CD4-positive, alpha-beta memory T cell (primary cell): Measurements from ENCODE around the gene MKNK2. TPM values are rescaled to one million over a fixed set of nuclear protein-coding genes. Genes with fewer than 3 reads are reported as not detected.

ENCODE experiments used
- CTCF ChIA-PET: fragments of 350-600 bp; sonication (Branson Sonifier 250); formaldehyde crosslinking; loops from one replicate; lab custom pipeline; 2021; ENCODE audit warnings: inconsistent platforms; ENCODE audit not compliant: partially characterized antibody; lab: Charles Lee
- POLR2A ChIA-PET: fragments of 350-600 bp; sonication (Branson Sonifier 250); formaldehyde crosslinking; loops from one replicate; lab custom pipeline; 2021; ENCODE audit not compliant: partially characterized antibody; lab: Charles Lee
- DNase-seq, 5 donors: peaks; one replicate each; pipeline versions ENCODE4 v3.0.0 to v3.0.0-alpha.2; 2020 to 2022; ENCODE audit warnings: mixed read lengths in 1 of 5
- H3K27ac ChIP-seq: one replicate; pipeline ENCODE4 v1.7.0; 2013; ENCODE audit warnings: low read depth, low read length
- H3K27me3 ChIP-seq: 2 replicates; pipeline ENCODE4 v1.7.0; 2013; ENCODE audit warnings: mild to moderate bottlenecking, low read length, moderate library complexity; ENCODE audit not compliant: insufficient read depth
- H3K36me3 ChIP-seq: 2 replicates; pipeline ENCODE4 v1.7.0; 2013; ENCODE audit warnings: mild to moderate bottlenecking, low read length, moderate library complexity; ENCODE audit not compliant: insufficient read depth
- H3K4me1 ChIP-seq: 2 replicates; pipeline ENCODE4 v1.7.0; 2013; ENCODE audit warnings: mild to moderate bottlenecking, low read length, moderate library complexity; ENCODE audit not compliant: insufficient read depth
- H3K4me3 ChIP-seq, 2 donors: one replicate each; pipeline ENCODE4 v1.7.0; 2013; ENCODE audit warnings: low read length in 2 of 2, mild to moderate bottlenecking in 1 of 2
- H3K9me3 ChIP-seq, 2 donors: one replicate each; pipeline ENCODE4 v1.7.0; 2013; ENCODE audit warnings: low read length in 2 of 2, control low read depth in 1 of 2; ENCODE audit not compliant: control insufficient read depth in 1 of 2
- H3K27ac Mint-ChIP-seq, 7 donors: one replicate each; pipeline ENCODE4 v1.8.0; 2020 to 2021; ENCODE audit warnings: mixed read lengths in 7 of 7, mild to moderate bottlenecking in 6 of 7, inconsistent platforms in 3 of 7, moderate library complexity in 3 of 7
- H3K27me3 Mint-ChIP-seq, 2 donors: one replicate each; pipeline ENCODE4 v1.8.0; 2020 to 2021; ENCODE audit warnings: mixed read lengths in 2 of 2
- H3K36me3 Mint-ChIP-seq, 2 donors: one replicate each; pipeline ENCODE4 v1.8.0; 2020 to 2021; ENCODE audit warnings: mixed read lengths in 2 of 2, inconsistent platforms in 1 of 2, mild to moderate bottlenecking in 1 of 2
- H3K4me1 Mint-ChIP-seq, 4 donors: one replicate each; pipeline ENCODE4 v1.8.0; 2020 to 2021; ENCODE audit warnings: mixed read lengths in 4 of 4, mild to moderate bottlenecking in 1 of 4
- H3K4me3 Mint-ChIP-seq, 8 donors: one replicate each; pipeline ENCODE4 v1.8.0; 2020 to 2021; ENCODE audit warnings: mixed read lengths in 8 of 8, mild to moderate bottlenecking in 7 of 8, moderate library complexity in 6 of 8, inconsistent platforms in 3 of 8
- H3K9me3 Mint-ChIP-seq, 8 donors: one replicate each; pipeline ENCODE4 v1.8.0; 2020 to 2021; ENCODE audit warnings: mixed read lengths in 8 of 8, mild to moderate bottlenecking in 5 of 8, inconsistent platforms in 3 of 8, moderate library complexity in 1 of 8
- intact Hi-C: fragments of 100-400 bp; cut with micrococcal nuclease; formaldehyde crosslinking; loops from one replicate; pipeline ENCODE4 v1.15.1; 2023
- polyA plus RNA-seq, 2 donors: library from polyadenylated mRNA; unstranded; fragments of 300-500 nt; fragmentation: Illumina TruSeq; gene quantifications; one replicate each; pipeline ENCODE4 v1.2.3, GENCODE V29; 2021
- total RNA-seq, 2 experiments: library from RNA; stranded (reverse); gene quantifications; one replicate each; pipeline ENCODE4 v1.2.3, GENCODE V29; 2021

Gene MKNK2
- total RNA-seq = 100 to 1,000 TPM; 194 to 195 TPM
- polyA plus RNA-seq = 10 to 100 TPM; 24.1 to 63.9 TPM

- H3K27ac Mint-ChIP-seq = peak within 1 kb of the TSS; percentile 95 to 98 (median 96)
- CTCF ChIA-PET = interaction anchor here (0.5 to 2.1 kb wide), 8 partner anchors 9 to 106 kb away, joined by 3 to 10 read pairs (median 6); partner anchors contain the start of genes IZUMO4 and MOB3A
These were observed at the start of gene MKNK2 for GRCh38 chr19:2050991-2051772. Gene MKNK2 (minus strand): TSS chr19:2051244. CDS start chr19:2050851, 393 bp downstream.

GRCh38 chr19:2100719-2101061 lies 49.6 kb upstream of the MKNK2 start:
- H3K9me3 Mint-ChIP-seq = peaks cover 0 to 8% (median 2%) of the 10 kb centered on the region in 8 donors
- CTCF ChIA-PET = no interaction called here
- Histone ChIP-seq H3K9me3 (no peaks in the 10 kb centered on the region), H3K4me1 (peaks cover 11% of the 10 kb centered on the region), H3K36me3 (peaks cover 23% of the 10 kb centered on the region), H3K4me3 (no peak overlapping the region), H3K27me3 (no peaks in the 10 kb centered on the region), H3K27ac (no peak overlapping the region)
- H3K27me3 Mint-ChIP-seq = no peaks in the 10 kb centered on the region
- intact Hi-C loops = no loop called here
- peak overlapping the region in 1 of 7 donors; percentile 46 for H3K27ac Mint-ChIP-seq
- POLR2A ChIA-PET = no interaction called here
- H3K4me1 Mint-ChIP-seq = peaks cover 4 to 20% (median 11%) of the 10 kb centered on the region in 4 donors
- H3K36me3 Mint-ChIP-seq = peaks cover 24 to 35% of the 10 kb centered on the region in 2 donors
- no peak overlapping the region for H3K4me3 Mint-ChIP-seq
- no peak for DNase-seq

More at GRCh38 chr19:2050991-2051772, at the start of gene MKNK2:
- Mint-ChIP-seq H3K36me3 (peaks cover 0 to 17% of the 10 kb centered on the region in 2 donors), H3K27me3 (no peaks in the 10 kb centered on the region), H3K4me3 (peak within 1 kb of the TSS; percentile 88 to 91 (median 88)), H3K9me3 (peaks cover 0 to 5% (median 0%) of the 10 kb centered on the region in 8 donors), H3K4me1 (peaks cover 15 to 68% (median 42%) of the 10 kb centered on the region in 4 donors)
- POLR2A ChIA-PET = interaction anchor here (0.6 to 6.5 kb wide), 22 partner anchors 10 to 782 kb away, joined by 3 to 124 read pairs (median 5); partner anchors contain the start of genes AP3D1, BTBD2, CIRBP and IZUMO4
- peak; percentile 86 to 97 (median 93) for DNase-seq
- no peaks in the 10 kb centered on the region for H3K27me3 ChIP-seq
- H3K4me3 ChIP-seq = peak within 1 kb of the TSS; percentile 84 to 89
- H3K27ac ChIP-seq = peak within 1 kb of the TSS; percentile 89
- intact Hi-C loops = loop anchor here (1.0 to 5.0 kb wide), 6 partner anchors 9 to 189 kb away; partner anchors contain the start of genes IZUMO4, KLF16 and MOB3A
- H3K4me1 ChIP-seq = peaks cover 61% of the 10 kb centered on the region
- H3K36me3 ChIP-seq = peaks cover 18% of the 10 kb centered on the region
- no peaks in the 10 kb centered on the region for H3K9me3 ChIP-seq

GRCh38 chr19:2099937-2100718 lies 49.1 kb upstream of the MKNK2 start:
- peaks cover 4 to 21% (median 14%) of the 10 kb centered on the region in 4 donors for H3K4me1 Mint-ChIP-seq
- no peaks in the 10 kb centered on the region for H3K9me3 ChIP-seq
- H3K27ac ChIP-seq = no peak overlapping the region
- H3K27me3 Mint-ChIP-seq = no peaks in the 10 kb centered on the region
- H3K4me3 ChIP-seq = no peak overlapping the region
- CTCF ChIA-PET = no interaction called here
- DNase-seq = no peak
- H3K4me1 ChIP-seq = peaks cover 11% of the 10 kb centered on the region
- peaks cover 19 to 34% of the 10 kb centered on the region in 2 donors for H3K36me3 Mint-ChIP-seq
- intact Hi-C loops = no loop called here
- POLR2A ChIA-PET = no interaction called here
- peak overlapping the region in 1 of 7 donors; percentile 12 for H3K27ac Mint-ChIP-seq
- no peaks in the 10 kb centered on the region for H3K27me3 ChIP-seq
- peaks cover 0 to 5% (median 2%) of the 10 kb centered on the region in 8 donors for H3K9me3 Mint-ChIP-seq
- H3K4me3 Mint-ChIP-seq = no peak overlapping the region
- peaks cover 23% of the 10 kb centered on the region for H3K36me3 ChIP-seq

- Mint-ChIP-seq H3K9me3 (peaks cover 0 to 5% (median 0%) of the 10 kb centered on the region in 8 donors), H3K4me1 (peaks cover 10 to 29% (median 20%) of the 10 kb centered on the region in 4 donors), H3K27ac (no peak overlapping the region), H3K27me3 (no peaks in the 10 kb centered on the region), H3K4me3 (no peak overlapping the region), H3K36me3 (peaks cover 16 to 34% of the 10 kb centered on the region in 2 donors)
- H3K27ac ChIP-seq = no peak overlapping the region
- no peak overlapping the region for H3K4me3 ChIP-seq
- H3K9me3 ChIP-seq = no peaks in the 10 kb centered on the region
- peaks cover 23% of the 10 kb centered on the region for H3K36me3 ChIP-seq
- POLR2A ChIA-PET = no interaction called here
- DNase-seq = no peak
- H3K4me1 ChIP-seq = peaks cover 16% of the 10 kb centered on the region
- CTCF ChIA-PET = no interaction called here
- intact Hi-C loops = no loop called here
- no peaks in the 10 kb centered on the region for H3K27me3 ChIP-seq
These were observed 48.0 kb upstream of the MKNK2 start for GRCh38 chr19:2099054-2099501.

GRCh38 chr19:2097886-2098327 lies 46.9 kb upstream of the MKNK2 start:
- H3K36me3 Mint-ChIP-seq = peaks cover 11 to 29% of the 10 kb centered on the region in 2 donors

GRCh38 chr19:2097203-2097885 lies 46.3 kb upstream of the MKNK2 start:
- Histone ChIP-seq H3K27me3 (no peaks in the 10 kb centered on the region), H3K4me3 (peak overlapping the region; percentile 29 to 77), H3K9me3 (no peaks in the 10 kb centered on the region), H3K36me3 (peaks cover 23% of the 10 kb centered on the region), H3K4me1 (peaks cover 33% of the 10 kb centered on the region), H3K27ac (peak overlapping the region; percentile 76)
- ChIA-PET POLR2A (interaction anchor here (0.8 to 6.8 kb wide), 9 partner anchors 13 to 331 kb away, joined by 3 to 323 read pairs (median 3); partner anchors contain the start of genes AP3D1, MKNK2 and TIMM13), CTCF (interaction anchor here (0.8 to 1.6 kb wide), 8 partner anchors 10 to 259 kb away, joined by 3 to 11 read pairs (median 3); no protein-coding TSS in a partner anchor)
- Mint-ChIP-seq H3K4me3 (peak overlapping the region; percentile 82 to 97 (median 87)), H3K4me1 (peaks cover 12 to 44% (median 26%) of the 10 kb centered on the region in 4 donors), H3K27ac (peak overlapping the region; percentile 81 to 95 (median 94)), H3K27me3 (no peaks in the 10 kb centered on the region), H3K36me3 (peaks cover 11 to 29% of the 10 kb centered on the region in 2 donors), H3K9me3 (peaks cover 0 to 5% (median 0%) of the 10 kb centered on the region in 8 donors)
- intact Hi-C loops = no loop called here
- DNase-seq = peak in 4 of 5 donors; percentile 51 to 86 (median 54)

More at GRCh38 chr19:2097886-2098327, 46.9 kb upstream of the MKNK2 start:
- peak overlapping the region; percentile 76 for H3K27ac ChIP-seq
- peak overlapping the region in 2 of 8 donors; percentile 86 to 87 for H3K4me3 Mint-ChIP-seq
- peaks cover 23% of the 10 kb centered on the region for H3K36me3 ChIP-seq
- ChIA-PET CTCF (interaction anchor here (0.9 to 1.6 kb wide), 5 partner anchors 15 to 79 kb away, joined by 3 to 11 read pairs (median 4); no protein-coding TSS in a partner anchor), POLR2A (interaction anchor here (0.9 to 6.8 kb wide), 8 partner anchors 14 to 330 kb away, joined by 3 to 323 read pairs (median 4); partner anchors contain the start of genes AP3D1, MKNK2 and TIMM13)
- peaks cover 0 to 5% (median 0%) of the 10 kb centered on the region in 8 donors for H3K9me3 Mint-ChIP-seq
- intact Hi-C loops = no loop called here
- no peaks in the 10 kb centered on the region for H3K27me3 ChIP-seq
- peak overlapping the region in 3 of 7 donors; percentile 8 to 95 (median 8) for H3K27ac Mint-ChIP-seq
- H3K4me1 ChIP-seq = peaks cover 28% of the 10 kb centered on the region
- H3K27me3 Mint-ChIP-seq = no peaks in the 10 kb centered on the region
- no peak overlapping the region for H3K4me3 ChIP-seq
- H3K4me1 Mint-ChIP-seq = peaks cover 11 to 41% (median 26%) of the 10 kb centered on the region in 4 donors
- H3K9me3 ChIP-seq = no peaks in the 10 kb centered on the region
- no peak for DNase-seq
